GM18499 (cell line): Measurements from ENCODE around the gene UBAP1L.
"Not testable (repeated sequence)": the region's sequence is repeated elsewhere in the genome, so short reads cannot be mapped to it uniquely, and the experiment has no call there.

ENCODE experiments used
- ATAC-seq: cut with Tn5 transposase; IDR thresholded peaks from one replicate; pipeline ENCODE4 v1.9.1; 2021; ENCODE audit warnings: moderate number of reproducible peaks; ENCODE audit not compliant: insufficient read depth, unreplicated experiment

The UBAP1L gene

GRCh38 chr15:65085990-65086679 is 28.9 kb downstream of the UBAP1L start:
- ATAC-seq = no peak

GRCh38 chr15:65085207-65085753 is 29.7 kb downstream of the UBAP1L start:
- no peak for ATAC-seq

- no peak for ATAC-seq
Measured at GRCh38 chr15:65084500-65085206, 30.3 kb downstream of the UBAP1L start.

GRCh38 chr15:65083262-65083701 is 31.7 kb downstream of the UBAP1L start:
- no peak for ATAC-seq

- ATAC-seq = no peak
Measured at GRCh38 chr15:65082303-65082953, 32.6 kb downstream of the UBAP1L start.

GRCh38 chr15:65081758-65082157 is 33.2 kb downstream of the UBAP1L start:
- ATAC-seq = no peak

- no peak for ATAC-seq
Measured at GRCh38 chr15:65081270-65081669, 33.7 kb downstream of the UBAP1L start.

- no peak for ATAC-seq
Measured at GRCh38 chr15:65079580-65079979, 35.4 kb downstream of the UBAP1L start.

GRCh38 chr15:65077981-65078352 is 37.0 kb downstream of the UBAP1L start:
- ATAC-seq = no peak

- no peak for ATAC-seq
Measured at GRCh38 chr15:65077291-65077980, 37.6 kb downstream of the UBAP1L start.

- no peak for ATAC-seq
Measured at GRCh38 chr15:65076486-65077290, 38.3 kb downstream of the UBAP1L start, which contains the start of gene KBTBD13. TSS of gene KBTBD13 (plus strand) at chr15:65076746. CDS start at chr15:65076816, 70 bp downstream.

- ATAC-seq = not testable (repeated sequence)
Measured at GRCh38 chr15:65075607-65076395, 39.2 kb downstream of the UBAP1L start.

GRCh38 chr15:65074946-65075345 is 40.1 kb downstream of the UBAP1L start:
- ATAC-seq = not testable (repeated sequence)

- ATAC-seq = no peak
Measured at GRCh38 chr15:65072617-65073016, 42.4 kb downstream of the UBAP1L start.

GRCh38 chr15:65072027-65072426 is 43.0 kb downstream of the UBAP1L start:
- no peak for ATAC-seq

- ATAC-seq = no peak
Measured at GRCh38 chr15:65071381-65071811, 43.6 kb downstream of the UBAP1L start.

GRCh38 chr15:65069779-65070546 is 45.0 kb downstream of the UBAP1L start:
- no peak for ATAC-seq

GRCh38 chr15:65069179-65069578 is 45.8 kb downstream of the UBAP1L start:
- no peak for ATAC-seq
